Liver (tissue), 3 donors: ENCODE results near the gene SPTB.

Source experiments
- HNF4G ChIP-seq: IDR thresholded peaks from 2 replicates; pipeline ENCODE4 v1.6.1; 2016; ENCODE audit warnings: antibody characterized with exemption
- MAX ChIP-seq: IDR thresholded peaks from 2 replicates; pipeline ENCODE4 v1.6.1; 2016; ENCODE audit warnings: antibody characterized with exemption
- YY1 ChIP-seq: IDR thresholded peaks from 2 replicates; pipeline ENCODE4 v1.6.1; 2016; ENCODE audit warnings: antibody characterized with exemption, mild to moderate bottlenecking
- TF ChIP-seq, protein P1 (sequence below): fragments of 150-350 bp; IDR thresholded peaks from 2 replicates; pipeline ENCODE4 v1.5.1; 2017; ENCODE audit warnings: improper control_type of control experiment, low read depth, low read length; ENCODE audit not compliant: missing input control
- donor health status: healthy.
- donor health status: healthy.

DNA sequence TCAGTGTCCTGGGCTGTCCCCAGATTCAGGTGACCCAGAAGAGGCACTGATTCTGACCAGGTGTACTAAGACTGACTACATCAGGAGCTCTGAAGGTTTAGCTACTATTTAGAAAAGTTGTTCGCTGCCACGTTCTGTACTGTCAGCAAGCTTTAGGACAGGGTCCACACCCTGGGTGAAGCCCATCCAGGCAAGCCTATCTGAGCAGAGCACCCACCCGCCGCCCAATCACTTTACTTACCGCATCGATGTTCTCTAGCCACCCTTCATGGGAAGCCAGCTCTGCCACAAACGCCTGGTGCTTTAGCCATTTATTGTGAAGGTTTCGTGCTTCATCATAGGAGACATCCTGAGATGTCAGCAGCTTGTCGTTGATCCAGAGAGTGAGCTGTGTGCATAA is 95.7 kb downstream of the SPTB start:
- TF ChIP-seq HNF4G (no peak), MAX (no peak), YY1 (no peak)
- TF ChIP-seq, protein P1, sequence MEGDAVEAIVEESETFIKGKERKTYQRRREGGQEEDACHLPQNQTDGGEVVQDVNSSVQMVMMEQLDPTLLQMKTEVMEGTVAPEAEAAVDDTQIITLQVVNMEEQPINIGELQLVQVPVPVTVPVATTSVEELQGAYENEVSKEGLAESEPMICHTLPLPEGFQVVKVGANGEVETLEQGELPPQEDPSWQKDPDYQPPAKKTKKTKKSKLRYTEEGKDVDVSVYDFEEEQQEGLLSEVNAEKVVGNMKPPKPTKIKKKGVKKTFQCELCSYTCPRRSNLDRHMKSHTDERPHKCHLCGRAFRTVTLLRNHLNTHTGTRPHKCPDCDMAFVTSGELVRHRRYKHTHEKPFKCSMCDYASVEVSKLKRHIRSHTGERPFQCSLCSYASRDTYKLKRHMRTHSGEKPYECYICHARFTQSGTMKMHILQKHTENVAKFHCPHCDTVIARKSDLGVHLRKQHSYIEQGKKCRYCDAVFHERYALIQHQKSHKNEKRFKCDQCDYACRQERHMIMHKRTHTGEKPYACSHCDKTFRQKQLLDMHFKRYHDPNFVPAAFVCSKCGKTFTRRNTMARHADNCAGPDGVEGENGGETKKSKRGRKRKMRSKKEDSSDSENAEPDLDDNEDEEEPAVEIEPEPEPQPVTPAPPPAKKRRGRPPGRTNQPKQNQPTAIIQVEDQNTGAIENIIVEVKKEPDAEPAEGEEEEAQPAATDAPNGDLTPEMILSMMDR, result no peak
